OCI-LY7 (cell line): ENCODE measurements around the gene UBL3. TPM values are rescaled to one million over a fixed set of nuclear protein-coding genes. Genes with fewer than 3 reads are reported as not detected.

Experiments
- BruUV-seq: library from RNA; stranded (reverse); fragments of 400-500 nt; replicated peaks from 2 replicates; lab custom pipeline; 2021; lab: Mats Ljungman, UMichigan
- CTCF ChIA-PET: fragments of 300-600 bp; sonication (Branson Sonifier 250); formaldehyde crosslinking; loops from one replicate; lab custom pipeline; 2022; ENCODE audit warnings: antibody characterized with exemption; ENCODE audit not compliant: unreplicated experiment; lab: Charles Lee
- POLR2A ChIA-PET: fragments of 300-600 bp; sonication (Branson Sonifier 250); formaldehyde crosslinking; loops from one replicate; lab custom pipeline; 2022; ENCODE audit warnings: antibody characterized with exemption; lab: Charles Lee
- DNase-seq: peaks from one replicate; pipeline ENCODE4 v3.0.0-alpha.2; 2015; ENCODE audit warnings: low spot score
- H2AFZ ChIP-seq: fragments of 200-600 bp; sonication (generic), shearing (Covaris generic); 2 replicates; pipeline ENCODE4 v1.6.1; 2014; ENCODE audit warnings: mild to moderate bottlenecking, antibody characterized with exemption, low read length, moderate library complexity
- H3K27ac ChIP-seq: fragments of 200-600 bp; sonication (generic); 2 replicates; pipeline ENCODE4 v1.5.1; 2014; ENCODE audit warnings: mixed run types, low read depth, mild to moderate bottlenecking, moderate library complexity, low read length, inconsistent platforms; ENCODE audit not compliant: poor library complexity, severe bottlenecking
- H3K36me3 ChIP-seq: fragments of 200-600 bp; sonication (generic); 2 replicates; pipeline ENCODE4 v1.6.1; 2014; ENCODE audit warnings: mild to moderate bottlenecking, antibody characterized with exemption, low read length, moderate library complexity, mixed read lengths; ENCODE audit not compliant: insufficient read depth
- H3K4me1 ChIP-seq: fragments of 200-600 bp; sonication (generic); 2 replicates; pipeline ENCODE4 v1.5.1; 2014; ENCODE audit warnings: mild to moderate bottlenecking, low read length; ENCODE audit not compliant: insufficient read depth, poor library complexity, severe bottlenecking
- H3K4me2 ChIP-seq: fragments of 200-600 bp; sonication (generic); 2 replicates; pipeline ENCODE4 v1.6.1; 2014; ENCODE audit warnings: mild to moderate bottlenecking, low read length
- H3K4me3 ChIP-seq: fragments of 200-600 bp; sonication (generic); 2 replicates; pipeline ENCODE4 v1.5.1; 2014; ENCODE audit warnings: mild to moderate bottlenecking, low read depth, low read length; ENCODE audit not compliant: poor library complexity, severe bottlenecking
- H3K79me2 ChIP-seq: fragments of 200-600 bp; sonication (generic); 2 replicates; pipeline ENCODE4 v1.6.1; 2016; ENCODE audit warnings: low read depth, mild to moderate bottlenecking, low read length, moderate library complexity, mixed read lengths; ENCODE audit not compliant: insufficient read depth
- H3K9me2 ChIP-seq: fragments of 200-600 bp; sonication (generic); 2 replicates; pipeline ENCODE4 v1.6.1; 2016; ENCODE audit warnings: mild to moderate bottlenecking, low read length, mixed read lengths; ENCODE audit not compliant: insufficient read depth
- H3K9me3 ChIP-seq: fragments of 200-600 bp; sonication (generic); 2 replicates; pipeline ENCODE4 v1.6.1; 2014; ENCODE audit warnings: mild to moderate bottlenecking, mixed run types, low read length, mixed read lengths
- H4K20me1 ChIP-seq: fragments of 200-600 bp; sonication (generic); 2 replicates; pipeline ENCODE4 v1.6.1; 2014; ENCODE audit warnings: mild to moderate bottlenecking, antibody characterized with exemption, low read length, moderate library complexity, mixed read lengths; ENCODE audit not compliant: insufficient read depth
- EZH2phosphoT487 ChIP-seq: fragments of 200-600 bp; sonication (generic); IDR thresholded peaks from 2 replicates; pipeline ENCODE4 v1.6.1; 2018; ENCODE audit warnings: low read depth, borderline replicate concordance, mild to moderate bottlenecking, mixed run types, antibody characterized with exemption, low read length, moderate library complexity, mixed read lengths
- intact Hi-C: fragments of 100-400 bp; cut with micrococcal nuclease; formaldehyde crosslinking; loops from one replicate; pipeline ENCODE4 v1.10.0; 2022; ENCODE audit not compliant: unreplicated experiment
- total RNA-seq, 2 experiments: library from RNA; depleted of rRNA in 1 of 2; stranded (reverse); fragments of >200 nt in 1 of 2; shearing (Covaris generic) in 1 of 2; gene quantifications; 2 replicates each; pipeline ENCODE4 v1.2.3, GENCODE V29; 2014 to 2022
- TF ChIP-seq, protein P1 (sequence below): fragments of 200-600 bp; sonication (generic); conservative IDR thresholded peaks from 2 replicates; pipeline ENCODE4 v1.5.1; 2014; ENCODE audit warnings: mild to moderate bottlenecking, antibody characterized with exemption, low read length, moderate library complexity, mixed read lengths

Gene UBL3
- total RNA-seq, 2 experiments from 2014 or later, result 5.6 to 11.4 TPM

DNA sequence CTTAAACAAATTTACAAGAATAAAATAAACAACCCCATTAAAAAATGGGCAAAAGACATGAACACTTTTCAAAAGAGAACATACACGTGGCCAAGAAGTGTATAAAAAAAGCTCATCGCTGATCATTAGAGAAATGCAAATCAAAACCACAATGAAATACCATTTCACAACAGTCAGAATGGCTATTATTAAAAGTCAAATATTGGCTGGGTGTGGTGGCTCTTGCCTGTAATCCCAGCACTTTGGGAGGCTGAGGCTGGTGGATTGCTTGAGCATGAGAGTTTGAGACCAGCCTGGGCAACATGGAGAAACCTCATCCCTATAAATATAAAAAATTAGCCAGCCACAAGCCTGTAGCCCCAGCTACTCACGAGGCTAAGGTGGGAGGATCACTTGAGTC, 89.9 kb downstream of the UBL3 start:
- Histone ChIP-seq H3K4me1 (no peaks in the 10 kb centered on the region), H3K36me3 (no peaks in the 10 kb centered on the region), H3K9me2 (no peaks in the 10 kb centered on the region), H3K27ac (no peak overlapping the region), H3K9me3 (peaks cover 8% of the 10 kb centered on the region), H3K4me3 (no peak overlapping the region), H3K4me2 (no peak overlapping the region), H3K79me2 (no peaks in the 10 kb centered on the region), H4K20me1 (no peaks in the 10 kb centered on the region), H2AFZ (no peak overlapping the region)
- DNase-seq, result no peak
- BruUV-seq, result no TSS peak
- intact Hi-C loops, result no loop called here
- POLR2A ChIA-PET, result interaction anchor here (1.4 kb wide), 1 partner anchor 8 kb away, joined by 3 read pairs; no protein-coding TSS in a partner anchor
- TF ChIP-seq, protein P1, sequence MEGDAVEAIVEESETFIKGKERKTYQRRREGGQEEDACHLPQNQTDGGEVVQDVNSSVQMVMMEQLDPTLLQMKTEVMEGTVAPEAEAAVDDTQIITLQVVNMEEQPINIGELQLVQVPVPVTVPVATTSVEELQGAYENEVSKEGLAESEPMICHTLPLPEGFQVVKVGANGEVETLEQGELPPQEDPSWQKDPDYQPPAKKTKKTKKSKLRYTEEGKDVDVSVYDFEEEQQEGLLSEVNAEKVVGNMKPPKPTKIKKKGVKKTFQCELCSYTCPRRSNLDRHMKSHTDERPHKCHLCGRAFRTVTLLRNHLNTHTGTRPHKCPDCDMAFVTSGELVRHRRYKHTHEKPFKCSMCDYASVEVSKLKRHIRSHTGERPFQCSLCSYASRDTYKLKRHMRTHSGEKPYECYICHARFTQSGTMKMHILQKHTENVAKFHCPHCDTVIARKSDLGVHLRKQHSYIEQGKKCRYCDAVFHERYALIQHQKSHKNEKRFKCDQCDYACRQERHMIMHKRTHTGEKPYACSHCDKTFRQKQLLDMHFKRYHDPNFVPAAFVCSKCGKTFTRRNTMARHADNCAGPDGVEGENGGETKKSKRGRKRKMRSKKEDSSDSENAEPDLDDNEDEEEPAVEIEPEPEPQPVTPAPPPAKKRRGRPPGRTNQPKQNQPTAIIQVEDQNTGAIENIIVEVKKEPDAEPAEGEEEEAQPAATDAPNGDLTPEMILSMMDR, result no peak
- no peak for TF ChIP-seq EZH2phosphoT487
- CTCF ChIA-PET, result no interaction called here

GRCh38 chr13:29758531-29759114, 91.8 kb downstream of the UBL3 start:
- BruUV-seq, result no TSS peak
- DNase-seq, result no peak
- H2AFZ ChIP-seq, result no peak overlapping the region

GRCh38 chr13:29756506-29756905, 93.9 kb downstream of the UBL3 start:
- H3K9me2 ChIP-seq, result no peaks in the 10 kb centered on the region
- no peaks in the 10 kb centered on the region for H3K36me3 ChIP-seq
- no peak overlapping the region for H2AFZ ChIP-seq
- H3K79me2 ChIP-seq, result no peaks in the 10 kb centered on the region
- H3K9me3 ChIP-seq, result peaks cover 8% of the 10 kb centered on the region
- POLR2A ChIA-PET, result interaction anchor here (0.6 to 0.7 kb wide), 2 partner anchors 15 to 19 kb away, joined by 3 to 8 read pairs; no protein-coding TSS in a partner anchor
- H3K4me2 ChIP-seq, result no peak overlapping the region
- no peaks in the 10 kb centered on the region for H3K4me1 ChIP-seq
- H4K20me1 ChIP-seq, result no peaks in the 10 kb centered on the region
- intact Hi-C loops, result no loop called here
- no peak overlapping the region for H3K4me3 ChIP-seq
- H3K27ac ChIP-seq, result no peak overlapping the region
- CTCF ChIA-PET, result no interaction called here
- BruUV-seq, result no TSS peak
- TF ChIP-seq, protein P1, result no peak
- TF ChIP-seq EZH2phosphoT487, result no peak
- DNase-seq, result no peak

More at GRCh38 chr13:29758531-29759114, 91.8 kb downstream of the UBL3 start:
- H3K79me2 ChIP-seq, result no peaks in the 10 kb centered on the region
- ChIA-PET CTCF (no interaction called here), POLR2A (interaction anchor here (0.6 kb wide), 1 partner anchor 349 kb away, joined by 5 read pairs; no protein-coding TSS in a partner anchor)
- no peak overlapping the region for H3K27ac ChIP-seq
- TF ChIP-seq, protein P1, result no peak
- TF ChIP-seq EZH2phosphoT487, result no peak
- H4K20me1 ChIP-seq, result no peaks in the 10 kb centered on the region
- H3K9me2 ChIP-seq, result no peaks in the 10 kb centered on the region
- intact Hi-C loops, result no loop called here
- H3K9me3 ChIP-seq, result peaks cover 8% of the 10 kb centered on the region
- no peaks in the 10 kb centered on the region for H3K36me3 ChIP-seq
- H3K4me1 ChIP-seq, result no peaks in the 10 kb centered on the region
- no peak overlapping the region for H3K4me2 ChIP-seq
- no peak overlapping the region for H3K4me3 ChIP-seq
